Rectal smooth muscle tissue (tissue), 1 donor: ENCODE measurements around the gene GSTO2.

Experiments
- H3K27ac ChIP-seq: one replicate; pipeline ENCODE4 v1.7.0; 2013; ENCODE audit warnings: low read depth, low read length, inconsistent platforms
- H3K27me3 ChIP-seq: one replicate; pipeline ENCODE4 v1.7.0; 2013; ENCODE audit warnings: low read length; ENCODE audit not compliant: control insufficient read depth, insufficient read depth
- H3K36me3 ChIP-seq: one replicate; pipeline ENCODE4 v1.7.0; 2013; ENCODE audit warnings: low read length; ENCODE audit not compliant: control insufficient read depth, insufficient read depth
- H3K4me1 ChIP-seq: one replicate; pipeline ENCODE4 v1.7.0; 2013; ENCODE audit warnings: low read length; ENCODE audit not compliant: control insufficient read depth, insufficient read depth
- H3K4me3 ChIP-seq: one replicate; pipeline ENCODE4 v1.7.0; 2013; ENCODE audit warnings: low read length
- H3K9ac ChIP-seq: one replicate; pipeline ENCODE4 v1.7.0; 2013; ENCODE audit warnings: low read length

GSTO2 gene

GRCh38 chr10:104274762-104275721 lies 6.1 kb downstream of the GSTO2 start:
- H3K4me3 ChIP-seq = peak overlapping the region; percentile 53
- H3K27me3 ChIP-seq = no peaks in the 10 kb centered on the region
- H3K27ac ChIP-seq = no peak overlapping the region
- H3K4me1 ChIP-seq = no peaks in the 10 kb centered on the region
- H3K36me3 ChIP-seq = no peaks in the 10 kb centered on the region
- H3K9ac ChIP-seq = no peak overlapping the region

GRCh38 chr10:104276192-104276591 lies 7.2 kb downstream of the GSTO2 start:
- no peak overlapping the region for H3K9ac ChIP-seq
- H3K4me3 ChIP-seq = no peak overlapping the region
- H3K4me1 ChIP-seq = no peaks in the 10 kb centered on the region
- no peaks in the 10 kb centered on the region for H3K36me3 ChIP-seq
- H3K27ac ChIP-seq = no peak overlapping the region
- no peaks in the 10 kb centered on the region for H3K27me3 ChIP-seq

GRCh38 chr10:104277785-104278184 lies 8.8 kb downstream of the GSTO2 start:
- H3K36me3 ChIP-seq = no peaks in the 10 kb centered on the region
- H3K9ac ChIP-seq = no peak overlapping the region
- H3K4me1 ChIP-seq = no peaks in the 10 kb centered on the region
- H3K27ac ChIP-seq = no peak overlapping the region
- no peaks in the 10 kb centered on the region for H3K27me3 ChIP-seq
- no peak overlapping the region for H3K4me3 ChIP-seq

- H3K4me1 ChIP-seq = no peaks in the 10 kb centered on the region
- no peaks in the 10 kb centered on the region for H3K36me3 ChIP-seq
- H3K9ac ChIP-seq = no peak overlapping the region
- H3K4me3 ChIP-seq = no peak overlapping the region
- H3K27ac ChIP-seq = no peak overlapping the region
- no peaks in the 10 kb centered on the region for H3K27me3 ChIP-seq
Observed at GRCh38 chr10:104279550-104280259, 10.7 kb downstream of the GSTO2 start.

GRCh38 chr10:104281694-104282093 lies 12.7 kb downstream of the GSTO2 start:
- no peaks in the 10 kb centered on the region for H3K36me3 ChIP-seq
- no peaks in the 10 kb centered on the region for H3K4me1 ChIP-seq
- H3K4me3 ChIP-seq = no peak overlapping the region
- H3K27me3 ChIP-seq = no peaks in the 10 kb centered on the region
- H3K9ac ChIP-seq = no peak overlapping the region
- no peak overlapping the region for H3K27ac ChIP-seq

- no peaks in the 10 kb centered on the region for H3K36me3 ChIP-seq
- H3K4me3 ChIP-seq = no peak overlapping the region
- no peaks in the 10 kb centered on the region for H3K4me1 ChIP-seq
- H3K27me3 ChIP-seq = no peaks in the 10 kb centered on the region
- no peak overlapping the region for H3K9ac ChIP-seq
- H3K27ac ChIP-seq = no peak overlapping the region
Observed at GRCh38 chr10:104284846-104285245, 15.9 kb downstream of the GSTO2 start.

- H3K27ac ChIP-seq = no peak overlapping the region
- no peak overlapping the region for H3K9ac ChIP-seq
- H3K4me3 ChIP-seq = no peak overlapping the region
- no peaks in the 10 kb centered on the region for H3K27me3 ChIP-seq
- H3K36me3 ChIP-seq = no peaks in the 10 kb centered on the region
- no peaks in the 10 kb centered on the region for H3K4me1 ChIP-seq
Observed at GRCh38 chr10:104286939-104287338, 18.0 kb downstream of the GSTO2 start.

GRCh38 chr10:104288355-104288754 lies 19.4 kb downstream of the GSTO2 start:
- Histone ChIP-seq H3K4me1 (no peaks in the 10 kb centered on the region), H3K27ac (no peak overlapping the region), H3K36me3 (no peaks in the 10 kb centered on the region), H3K27me3 (no peaks in the 10 kb centered on the region), H3K4me3 (no peak overlapping the region), H3K9ac (no peak overlapping the region)

GRCh38 chr10:104291439-104291951 lies 22.5 kb downstream of the GSTO2 start:
- H3K36me3 ChIP-seq = no peaks in the 10 kb centered on the region
- no peaks in the 10 kb centered on the region for H3K4me1 ChIP-seq
- no peak overlapping the region for H3K9ac ChIP-seq
- no peaks in the 10 kb centered on the region for H3K27me3 ChIP-seq
- H3K27ac ChIP-seq = no peak overlapping the region
- no peak overlapping the region for H3K4me3 ChIP-seq

GRCh38 chr10:104293011-104293410 lies 24.0 kb downstream of the GSTO2 start:
- Histone ChIP-seq H3K4me3 (no peak overlapping the region), H3K9ac (no peak overlapping the region), H3K27ac (no peak overlapping the region), H3K36me3 (no peaks in the 10 kb centered on the region), H3K27me3 (no peaks in the 10 kb centered on the region), H3K4me1 (no peaks in the 10 kb centered on the region)

GRCh38 chr10:104293781-104294321 lies 24.9 kb downstream of the GSTO2 start:
- H3K9ac ChIP-seq = no peak overlapping the region
- no peaks in the 10 kb centered on the region for H3K36me3 ChIP-seq
- H3K27ac ChIP-seq = no peak overlapping the region
- H3K27me3 ChIP-seq = no peaks in the 10 kb centered on the region
- H3K4me3 ChIP-seq = no peak overlapping the region
- no peaks in the 10 kb centered on the region for H3K4me1 ChIP-seq

- no peaks in the 10 kb centered on the region for H3K27me3 ChIP-seq
- no peak overlapping the region for H3K4me3 ChIP-seq
- H3K27ac ChIP-seq = no peak overlapping the region
- H3K4me1 ChIP-seq = peaks cover 16% of the 10 kb centered on the region
- H3K36me3 ChIP-seq = no peaks in the 10 kb centered on the region
- no peak overlapping the region for H3K9ac ChIP-seq
Observed at GRCh38 chr10:104296687-104297436, 27.9 kb downstream of the GSTO2 start.
